ENCODE results near the gene RARB.

DNA sequence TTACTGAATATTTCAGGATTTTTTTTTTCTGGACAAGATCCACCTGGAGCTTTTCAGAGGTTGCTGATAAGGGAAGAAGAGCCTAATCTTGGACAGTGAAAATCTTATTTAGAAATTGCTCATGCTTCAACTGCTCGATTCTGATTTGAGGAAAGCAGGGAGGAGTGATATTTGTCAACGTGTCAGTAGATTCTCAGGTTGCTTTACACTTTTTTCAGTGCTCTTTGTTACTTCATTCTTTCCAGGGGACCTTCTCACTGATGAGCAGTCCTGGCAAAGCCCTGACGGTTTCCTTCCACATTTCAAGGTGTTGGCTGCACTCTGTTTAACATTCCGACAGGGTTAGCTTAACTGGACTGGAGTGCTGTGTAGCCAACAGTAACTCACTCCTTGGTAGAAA lies 24.1 kb upstream of the RARB start:
- TF ChIP-seq, protein P1, sequence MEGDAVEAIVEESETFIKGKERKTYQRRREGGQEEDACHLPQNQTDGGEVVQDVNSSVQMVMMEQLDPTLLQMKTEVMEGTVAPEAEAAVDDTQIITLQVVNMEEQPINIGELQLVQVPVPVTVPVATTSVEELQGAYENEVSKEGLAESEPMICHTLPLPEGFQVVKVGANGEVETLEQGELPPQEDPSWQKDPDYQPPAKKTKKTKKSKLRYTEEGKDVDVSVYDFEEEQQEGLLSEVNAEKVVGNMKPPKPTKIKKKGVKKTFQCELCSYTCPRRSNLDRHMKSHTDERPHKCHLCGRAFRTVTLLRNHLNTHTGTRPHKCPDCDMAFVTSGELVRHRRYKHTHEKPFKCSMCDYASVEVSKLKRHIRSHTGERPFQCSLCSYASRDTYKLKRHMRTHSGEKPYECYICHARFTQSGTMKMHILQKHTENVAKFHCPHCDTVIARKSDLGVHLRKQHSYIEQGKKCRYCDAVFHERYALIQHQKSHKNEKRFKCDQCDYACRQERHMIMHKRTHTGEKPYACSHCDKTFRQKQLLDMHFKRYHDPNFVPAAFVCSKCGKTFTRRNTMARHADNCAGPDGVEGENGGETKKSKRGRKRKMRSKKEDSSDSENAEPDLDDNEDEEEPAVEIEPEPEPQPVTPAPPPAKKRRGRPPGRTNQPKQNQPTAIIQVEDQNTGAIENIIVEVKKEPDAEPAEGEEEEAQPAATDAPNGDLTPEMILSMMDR (conservative IDR thresholded peaks at IDR 0.05 in 1 of 2, IDR thresholded peaks at IDR 0.05 in 1 of 2; ENCODE audit: low read depth in 1 of 2, low read length in 2 of 2): no peak
- no peak for TF ChIP-seq EZH2 (IDR thresholded peaks at IDR 0.05; ENCODE audit: low read length, missing control alignments)

Measured in fibroblast of lung (primary cell).